Measurements from ENCODE around the gene NGB.

The NGB gene

GRCh38 chr14:77239412-77239811 is 31.6 kb downstream of the NGB start:
- no peak overlapping the region for H3K4me3 ChIP-seq (ENCODE audit: low read length)
- no peak for TF ChIP-seq CTCF (conservative IDR thresholded peaks at IDR 0.05; ENCODE audit: low read depth, low read length)
- DNase-seq (ENCODE audit: low read depth): no peak

- no peak overlapping the region for H3K4me3 ChIP-seq (ENCODE audit: low read length)
- DNase-seq (ENCODE audit: low read depth): no peak
- TF ChIP-seq CTCF (conservative IDR thresholded peaks at IDR 0.05; ENCODE audit: low read depth, low read length): no peak
Measured at GRCh38 chr14:77238996-77239395, 32.0 kb downstream of the NGB start.

GRCh38 chr14:77238356-77238755 is 32.6 kb downstream of the NGB start:
- no peak for TF ChIP-seq CTCF (conservative IDR thresholded peaks at IDR 0.05; ENCODE audit: low read depth, low read length)
- no peak overlapping the region for H3K4me3 ChIP-seq (ENCODE audit: low read length)
- DNase-seq (ENCODE audit: low read depth): no peak

- no peak for DNase-seq (ENCODE audit: low read depth)
Measured at GRCh38 chr14:77236814-77237213, 34.2 kb downstream of the NGB start.

GRCh38 chr14:77231721-77232120 is 39.3 kb downstream of the NGB start:
- TF ChIP-seq CTCF (conservative IDR thresholded peaks at IDR 0.05; ENCODE audit: low read depth, low read length): no peak
- no peak overlapping the region for H3K4me3 ChIP-seq (ENCODE audit: low read length)
- DNase-seq (ENCODE audit: low read depth): no peak

More at GRCh38 chr14:77236814-77237213, 34.2 kb downstream of the NGB start:
- TF ChIP-seq CTCF (conservative IDR thresholded peaks at IDR 0.05; ENCODE audit: low read depth, low read length): no peak
- H3K4me3 ChIP-seq (ENCODE audit: low read length): no peak overlapping the region

GRCh38 chr14:77230914-77231313 is 40.1 kb downstream of the NGB start:
- H3K4me3 ChIP-seq (ENCODE audit: low read length): no peak overlapping the region
- TF ChIP-seq CTCF (conservative IDR thresholded peaks at IDR 0.05; ENCODE audit: low read depth, low read length): no peak
- no peak for DNase-seq (ENCODE audit: low read depth)

GRCh38 chr14:77228056-77228455 is 43.0 kb downstream of the NGB start:
- H3K4me3 ChIP-seq (ENCODE audit: low read length): no peak overlapping the region
- DNase-seq (ENCODE audit: low read depth): no peak
- no peak for TF ChIP-seq CTCF (conservative IDR thresholded peaks at IDR 0.05; ENCODE audit: low read depth, low read length)
